Loucy (cell line): Measurements from ENCODE around the gene CLASP1.

Experiments used
- H2AFZ ChIP-seq: fragments of 200-600 bp; sonication (generic); 2 replicates; pipeline ENCODE4 v1.6.0; 2016; ENCODE audit warnings: antibody characterized with exemption, mild to moderate bottlenecking, low read length, moderate library complexity
- H3F3A ChIP-seq: fragments of 200-600 bp; 2 replicates; pipeline ENCODE4 v1.6.0; 2016; ENCODE audit warnings: antibody characterized with exemption, low read depth, mild to moderate bottlenecking
- H3K27me3 ChIP-seq: fragments of 200-600 bp; sonication (generic); 2 replicates; pipeline ENCODE4 v1.6.1; 2014; ENCODE audit warnings: low read length, mild to moderate bottlenecking; ENCODE audit not compliant: insufficient read depth, poor library complexity, severe bottlenecking
- H3K36me3 ChIP-seq: fragments of 200-600 bp; sonication (generic); 2 replicates; pipeline ENCODE4 v1.6.1; 2016; ENCODE audit warnings: low read length; ENCODE audit not compliant: insufficient read depth
- H3K4me1 ChIP-seq: fragments of 200-600 bp; sonication (generic); 2 replicates; pipeline ENCODE4 v1.5.1; 2014; ENCODE audit warnings: low read length, mild to moderate bottlenecking; ENCODE audit not compliant: insufficient read depth, poor library complexity, severe bottlenecking
- H3K4me2 ChIP-seq: fragments of 200-600 bp; sonication (generic); 2 replicates; pipeline ENCODE4 v1.6.0; 2014; ENCODE audit warnings: antibody characterized with exemption, low read length, low read depth, mild to moderate bottlenecking; ENCODE audit not compliant: poor library complexity, severe bottlenecking
- H3K4me3 ChIP-seq: fragments of 200-600 bp; sonication (generic); 2 replicates; pipeline ENCODE4 v1.5.1; 2014; ENCODE audit warnings: low read length, mild to moderate bottlenecking, mixed read lengths; ENCODE audit not compliant: poor library complexity, severe bottlenecking
- H3K79me2 ChIP-seq: fragments of 200-600 bp; sonication (generic); 2 replicates; pipeline ENCODE4 v1.6.1; 2014; ENCODE audit warnings: low read length; ENCODE audit not compliant: insufficient read depth
- H3K9ac ChIP-seq: fragments of 200-600 bp; sonication (generic); 2 replicates; pipeline ENCODE4 v1.6.0; 2014; ENCODE audit warnings: mild to moderate bottlenecking, low read depth, low read length, moderate library complexity; ENCODE audit not compliant: poor library complexity, severe bottlenecking
- H3K9me2 ChIP-seq: fragments of 200-600 bp; sonication (generic); replicated peaks from 2 replicates; pipeline ENCODE4 v1.6.1; 2016; ENCODE audit warnings: low read depth, low read length, mixed read lengths
- H3K9me3 ChIP-seq: fragments of 200-600 bp; sonication (generic); 2 replicates; pipeline ENCODE4 v1.6.1; 2014; ENCODE audit warnings: mild to moderate bottlenecking, antibody characterized with exemption, low read length, low read depth; ENCODE audit not compliant: insufficient read depth
- H4K20me1 ChIP-seq: fragments of 200-600 bp; sonication (generic); 2 replicates; pipeline ENCODE4 v1.6.0; 2014; ENCODE audit warnings: antibody characterized with exemption, low read length, mild to moderate bottlenecking; ENCODE audit not compliant: insufficient read depth, poor library complexity, severe bottlenecking
- CTCF ChIP-seq: fragments of 200-600 bp; sonication (generic); conservative IDR thresholded peaks from 2 replicates; pipeline ENCODE4 v1.5.1; 2014; ENCODE audit warnings: mild to moderate bottlenecking, antibody characterized with exemption, low read length
- EZH2phosphoT487 ChIP-seq: fragments of 200-600 bp; IDR thresholded peaks from 2 replicates; pipeline ENCODE4 v1.6.1; 2018; ENCODE audit warnings: antibody characterized with exemption, mild to moderate bottlenecking, moderate library complexity, borderline replicate concordance

CLASP1 gene

GRCh38 chr2:121649596-121650314, 493 bp upstream of the CLASP1 start:
- Histone ChIP-seq H3K36me3 (no peaks in the 10 kb centered on the region), H3K79me2 (peaks cover 89% of the 10 kb centered on the region), H3F3A (no peaks in the 10 kb centered on the region; the same call in 1 of the 2 replicates), H3K9me3 (no peaks in the 10 kb centered on the region), H4K20me1 (peaks cover 50% of the 10 kb centered on the region), H3K4me3 (peak overlapping the region; percentile 89), H3K9ac (peak overlapping the region; percentile 95), H3K4me2 (peak overlapping the region; percentile 94), H3K4me1 (peaks cover 54% of the 10 kb centered on the region), H3K9me2 (no peaks in the 10 kb centered on the region), H2AFZ (peak overlapping the region; percentile 97), H3K27me3 (no peaks in the 10 kb centered on the region)
- no peak for TF ChIP-seq EZH2phosphoT487
- no peak for TF ChIP-seq CTCF

- H3K9ac ChIP-seq: peak overlapping the region; percentile 95
- H4K20me1 ChIP-seq: peaks cover 58% of the 10 kb centered on the region
- H3K4me2 ChIP-seq: peak overlapping the region; percentile 89
- H2AFZ ChIP-seq: peak overlapping the region; percentile 86
- H3K27me3 ChIP-seq: no peaks in the 10 kb centered on the region
- H3K4me1 ChIP-seq: peaks cover 59% of the 10 kb centered on the region
- no peaks in the 10 kb centered on the region for H3K9me3 ChIP-seq
- H3K36me3 ChIP-seq: no peaks in the 10 kb centered on the region
- TF ChIP-seq EZH2phosphoT487: no peak
- no peak for TF ChIP-seq CTCF
- H3K79me2 ChIP-seq: peaks cover 90% of the 10 kb centered on the region
- H3F3A ChIP-seq: no peaks in the 10 kb centered on the region; the same call in 1 of the 2 replicates
- no peaks in the 10 kb centered on the region for H3K9me2 ChIP-seq
- H3K4me3 ChIP-seq: peak overlapping the region; percentile 89
These were observed 785 bp downstream of the CLASP1 start for GRCh38 chr2:121648206-121649148.

- H3K4me2 ChIP-seq: peak overlapping the region; percentile 89
- no peaks in the 10 kb centered on the region for H3K9me2 ChIP-seq
- H4K20me1 ChIP-seq: peaks cover 63% of the 10 kb centered on the region
- no peak overlapping the region for H2AFZ ChIP-seq
- H3K9ac ChIP-seq: peak overlapping the region; percentile 95
- peaks cover 92% of the 10 kb centered on the region for H3K79me2 ChIP-seq
- no peaks in the 10 kb centered on the region for H3K27me3 ChIP-seq
- H3K36me3 ChIP-seq: no peaks in the 10 kb centered on the region
- no peak for TF ChIP-seq EZH2phosphoT487
- TF ChIP-seq CTCF: no peak
- no peaks in the 10 kb centered on the region; the same call in 1 of the 2 replicates for H3F3A ChIP-seq
- peak overlapping the region; percentile 89 for H3K4me3 ChIP-seq
- no peaks in the 10 kb centered on the region for H3K9me3 ChIP-seq
- H3K4me1 ChIP-seq: peaks cover 56% of the 10 kb centered on the region
These were observed 1.9 kb downstream of the CLASP1 start for GRCh38 chr2:121647396-121647795.
